RWPE1 (cell line): Measurements from ENCODE around the gene TMPRSS6.

Source experiments
- CTCF ChIA-PET: fragments of 350-600 bp; sonication (Branson Sonifier 250); formaldehyde crosslinking; extraction: SDS; loops from one replicate; lab custom pipeline; 2021; lab: Yijun Ruan, JAX
- POLR2A ChIA-PET: fragments of 400-600 bp; formaldehyde crosslinking; extraction: SDS; loops from one replicate; lab custom pipeline; 2020; ENCODE audit warnings: antibody characterized with exemption; ENCODE audit not compliant: low non-redundant PET; lab: Yijun Ruan, JAX
- DNase-seq: peaks from one replicate; pipeline ENCODE4 v3.0.0; 2012; ENCODE audit warnings: low spot score
- H3K27ac ChIP-seq: fragments of 450-650 bp; 2 replicates; pipeline ENCODE4 v1.5.1; 2017
- CTCF ChIP-seq: fragments of 450-650 bp; conservative IDR thresholded peaks from 2 replicates; pipeline ENCODE4 v1.5.1; 2017; ENCODE audit warnings: low read depth, mild to moderate bottlenecking

TMPRSS6 gene

GRCh38 chr22:37141476-37141875, 32.0 kb upstream of the TMPRSS6 start:
- no peak for TF ChIP-seq CTCF
- ChIA-PET CTCF (no interaction called here), POLR2A (no interaction called here)
- DNase-seq: no peak
- no peak overlapping the region for H3K27ac ChIP-seq

- POLR2A ChIA-PET: no interaction called here
- CTCF ChIA-PET: no interaction called here
- TF ChIP-seq CTCF: no peak
- no peak for DNase-seq
- no peak overlapping the region for H3K27ac ChIP-seq
These were observed 31.3 kb upstream of the TMPRSS6 start for GRCh38 chr22:37140686-37141323.

- CTCF ChIA-PET: interaction anchor here (0.6 kb wide), 1 partner anchor 23 kb away, joined by 3 read pairs; no protein-coding TSS in a partner anchor
- H3K27ac ChIP-seq: no peak overlapping the region
- POLR2A ChIA-PET: no interaction called here
- no peak for TF ChIP-seq CTCF
- DNase-seq: no peak
These were observed 30.2 kb upstream of the TMPRSS6 start for GRCh38 chr22:37139762-37140161.

GRCh38 chr22:37138849-37139561, 29.5 kb upstream of the TMPRSS6 start:
- ChIA-PET POLR2A (no interaction called here), CTCF (no interaction called here)
- no peak for DNase-seq
- H3K27ac ChIP-seq: no peak overlapping the region
- TF ChIP-seq CTCF: no peak

- no peak overlapping the region for H3K27ac ChIP-seq
- ChIA-PET POLR2A (no interaction called here), CTCF (no interaction called here)
- no peak for TF ChIP-seq CTCF
- DNase-seq: no peak
These were observed 28.6 kb upstream of the TMPRSS6 start for GRCh38 chr22:37137903-37138665.

- POLR2A ChIA-PET: no interaction called here
- CTCF ChIA-PET: no interaction called here
- H3K27ac ChIP-seq: no peak overlapping the region
- no peak for TF ChIP-seq CTCF
- no peak for DNase-seq
These were observed 27.6 kb upstream of the TMPRSS6 start for GRCh38 chr22:37137131-37137530.
